SK-N-MC (cell line): ENCODE results near the gene FAM20B.

Experiments used
- EZH2 ChIP-seq: fragments of 200-600 bp; sonication (generic); IDR thresholded peaks from one replicate; pipeline ENCODE4 v1.6.1; 2017; ENCODE audit warnings: antibody characterized with exemption
- FOXP2 ChIP-seq: optimal IDR thresholded peaks from 2 replicates; pipeline ENCODE3; 2011; ENCODE audit warnings: mild to moderate bottlenecking, moderate library complexity; ENCODE audit not compliant: insufficient read depth; ENCODE audit errors: extremely low read length, control extremely low read depth
- POLR2AphosphoS5 ChIP-seq: IDR thresholded peaks from 2 replicates; pipeline ENCODE4 v1.6.1; 2012; ENCODE audit warnings: mild to moderate bottlenecking, low read depth, low read length, borderline replicate concordance

DNA sequence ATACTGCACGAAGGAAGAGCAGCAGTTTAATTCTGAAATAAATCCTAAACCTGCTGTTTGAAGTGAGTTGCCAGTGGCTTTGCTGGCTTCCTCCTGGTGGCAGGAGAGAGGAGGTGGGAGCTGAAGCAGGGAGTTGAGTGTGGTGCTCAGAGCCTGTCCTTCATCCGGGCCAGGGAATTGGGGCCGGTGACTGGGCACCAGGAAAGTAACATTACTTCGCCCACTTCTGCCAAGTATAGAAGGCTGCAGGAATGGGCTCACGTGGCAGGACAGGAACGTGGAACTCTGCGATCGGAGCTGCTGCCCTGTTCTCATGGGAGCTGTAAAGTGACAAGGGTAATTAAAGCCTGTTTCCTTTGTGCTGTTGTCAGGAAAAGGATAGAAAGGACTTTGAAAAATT, 64.8 kb downstream of the FAM20B start:
- TF ChIP-seq EZH2 (no peak), POLR2AphosphoS5 (no peak), FOXP2 (no peak)
